GM20000 (cell line): ENCODE measurements around the gene ARRB1.

ENCODE experiments used
- DNase-seq: peaks from one replicate; pipeline ENCODE4 v3.0.0; 2012; ENCODE audit warnings: low spot score
- TF ChIP-seq, protein P1 (sequence below): IDR thresholded peaks from 2 replicates; pipeline ENCODE4 v1.5.1; 2012; ENCODE audit warnings: mild to moderate bottlenecking, control low read depth; ENCODE audit errors: extremely low read depth, missing control alignments

Gene ARRB1

DNA sequence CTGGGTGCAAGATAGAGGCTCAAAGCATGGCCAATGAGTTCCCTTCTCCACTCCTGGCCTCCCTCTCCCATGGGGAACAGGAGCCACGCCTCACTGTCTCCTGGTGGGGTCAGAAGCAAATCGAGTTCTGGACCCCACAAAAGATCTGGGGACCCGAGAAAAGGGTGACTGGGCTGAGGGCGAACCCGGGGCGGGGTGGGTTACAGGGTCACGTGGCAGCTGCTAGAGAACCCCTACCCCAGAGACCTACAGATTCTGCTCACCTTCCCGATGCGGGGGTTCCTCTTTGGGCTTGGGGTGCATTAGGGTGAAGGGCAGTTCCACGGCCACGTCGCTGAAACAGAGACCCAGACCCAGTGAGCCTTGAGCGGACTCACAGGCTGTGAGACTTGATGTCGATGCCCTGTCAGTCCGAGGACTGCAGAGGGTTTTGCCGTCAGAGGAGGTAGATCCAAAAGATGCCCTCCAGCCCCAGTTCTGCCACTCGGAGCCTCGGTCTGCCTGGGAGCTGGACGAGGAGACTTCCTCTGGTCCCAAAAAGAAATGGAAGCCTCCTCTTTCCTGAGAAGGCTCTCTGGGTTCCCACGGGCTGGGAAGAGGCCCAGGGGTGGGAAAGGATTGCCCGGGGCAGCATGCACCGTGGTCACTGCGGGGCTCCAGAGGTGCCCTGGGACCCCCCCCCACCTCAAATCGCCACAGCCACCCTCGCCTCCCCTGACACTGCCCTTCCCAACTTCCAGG is 82.7 kb downstream of the ARRB1 start:
- TF ChIP-seq, protein P1, sequence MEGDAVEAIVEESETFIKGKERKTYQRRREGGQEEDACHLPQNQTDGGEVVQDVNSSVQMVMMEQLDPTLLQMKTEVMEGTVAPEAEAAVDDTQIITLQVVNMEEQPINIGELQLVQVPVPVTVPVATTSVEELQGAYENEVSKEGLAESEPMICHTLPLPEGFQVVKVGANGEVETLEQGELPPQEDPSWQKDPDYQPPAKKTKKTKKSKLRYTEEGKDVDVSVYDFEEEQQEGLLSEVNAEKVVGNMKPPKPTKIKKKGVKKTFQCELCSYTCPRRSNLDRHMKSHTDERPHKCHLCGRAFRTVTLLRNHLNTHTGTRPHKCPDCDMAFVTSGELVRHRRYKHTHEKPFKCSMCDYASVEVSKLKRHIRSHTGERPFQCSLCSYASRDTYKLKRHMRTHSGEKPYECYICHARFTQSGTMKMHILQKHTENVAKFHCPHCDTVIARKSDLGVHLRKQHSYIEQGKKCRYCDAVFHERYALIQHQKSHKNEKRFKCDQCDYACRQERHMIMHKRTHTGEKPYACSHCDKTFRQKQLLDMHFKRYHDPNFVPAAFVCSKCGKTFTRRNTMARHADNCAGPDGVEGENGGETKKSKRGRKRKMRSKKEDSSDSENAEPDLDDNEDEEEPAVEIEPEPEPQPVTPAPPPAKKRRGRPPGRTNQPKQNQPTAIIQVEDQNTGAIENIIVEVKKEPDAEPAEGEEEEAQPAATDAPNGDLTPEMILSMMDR: no peak
- DNase-seq: no peak

DNA sequence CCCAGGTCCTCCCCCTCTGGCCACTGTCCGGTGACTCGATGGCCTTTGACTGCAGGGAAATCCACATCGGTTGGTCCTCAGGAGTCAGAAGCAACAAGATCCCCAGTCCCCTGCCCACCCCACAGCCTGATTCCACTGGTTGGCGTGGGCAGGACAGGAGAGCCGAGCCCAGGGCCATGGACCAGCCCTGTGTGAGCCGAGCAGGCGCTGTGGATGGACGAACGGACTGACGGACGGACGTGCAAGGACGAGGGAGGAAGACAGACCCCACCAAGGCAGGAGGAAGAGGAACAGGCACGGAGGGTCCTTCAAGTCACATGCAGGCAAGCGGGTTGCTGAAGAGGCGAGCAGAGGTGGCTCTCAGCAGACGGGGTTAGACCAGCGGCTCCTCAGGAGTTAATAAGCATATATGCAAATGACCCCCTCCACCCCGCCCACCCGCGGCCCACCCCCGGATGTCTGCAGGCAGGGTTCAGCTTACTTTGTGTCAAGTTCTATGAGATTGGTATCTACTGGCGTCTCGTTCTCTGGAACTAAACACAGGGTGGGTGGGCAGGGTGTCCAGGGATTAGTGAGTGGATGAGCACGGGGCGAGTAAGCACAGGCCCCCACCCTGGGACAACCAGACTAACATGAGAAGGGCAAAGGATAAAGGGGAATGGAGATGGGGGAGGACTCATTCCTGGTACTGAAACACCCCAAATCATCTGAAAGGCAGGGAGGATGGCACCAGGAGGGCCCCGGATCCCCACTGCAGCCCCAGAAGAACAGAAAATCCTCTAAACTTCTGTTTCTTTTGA is 84.1 kb downstream of the ARRB1 start:
- TF ChIP-seq, protein P1: no peak
- no peak for DNase-seq

DNA sequence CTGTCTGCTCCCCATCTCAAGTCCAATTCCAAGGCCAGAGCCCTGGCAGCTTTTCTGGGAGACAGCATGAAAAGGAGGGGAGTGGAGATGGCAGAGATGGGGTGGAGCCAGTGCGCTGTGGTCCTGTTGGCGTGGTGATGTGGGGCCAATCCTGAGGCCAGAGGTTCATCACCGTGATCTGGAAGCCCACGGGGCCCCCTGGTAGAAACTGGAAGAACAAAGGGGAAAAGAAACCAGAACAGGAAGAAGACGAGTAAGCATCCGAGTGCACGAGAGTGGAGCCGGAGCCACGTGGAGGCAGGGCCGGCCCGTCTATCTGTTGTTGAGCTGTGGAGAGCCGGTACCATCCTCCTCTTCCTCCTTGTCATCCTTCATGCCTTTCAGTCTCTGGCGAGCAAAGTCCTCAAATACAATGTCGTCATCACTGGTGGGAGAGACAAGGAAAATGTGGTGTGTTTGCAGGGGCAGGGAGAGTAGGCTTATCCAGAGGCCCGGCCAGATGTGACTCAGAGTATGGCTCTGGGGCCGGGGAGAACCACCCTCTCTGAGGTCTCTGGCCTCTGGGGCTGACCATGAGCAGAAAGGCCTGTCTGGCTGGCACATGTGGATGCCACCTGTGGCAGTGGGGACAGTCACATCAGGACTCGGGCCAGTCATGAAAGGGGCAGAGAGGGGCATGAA is 85.5 kb downstream of the ARRB1 start:
- DNase-seq: no peak
- TF ChIP-seq, protein P1: no peak

DNA sequence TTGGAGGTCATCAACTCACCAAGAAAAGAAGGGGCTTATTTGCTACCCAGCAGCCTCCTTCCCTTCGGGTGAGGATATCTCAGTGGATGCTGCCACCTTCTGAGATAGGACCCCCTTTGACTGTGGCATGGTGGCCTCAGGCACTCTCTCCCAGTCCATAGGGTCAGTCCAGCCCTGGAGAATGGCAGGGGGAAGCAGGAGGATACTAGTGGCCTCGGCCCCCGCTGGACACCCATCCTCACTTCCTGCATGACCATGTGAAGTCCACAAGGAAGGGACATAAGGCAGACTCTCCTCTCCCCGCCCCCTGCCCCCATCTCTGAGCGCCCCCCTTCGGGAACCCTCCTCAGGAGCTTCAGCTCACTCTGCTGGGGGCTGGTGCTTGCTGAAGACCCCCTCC is 86.5 kb downstream of the ARRB1 start:
- TF ChIP-seq, protein P1: no peak
- DNase-seq: no peak

DNA sequence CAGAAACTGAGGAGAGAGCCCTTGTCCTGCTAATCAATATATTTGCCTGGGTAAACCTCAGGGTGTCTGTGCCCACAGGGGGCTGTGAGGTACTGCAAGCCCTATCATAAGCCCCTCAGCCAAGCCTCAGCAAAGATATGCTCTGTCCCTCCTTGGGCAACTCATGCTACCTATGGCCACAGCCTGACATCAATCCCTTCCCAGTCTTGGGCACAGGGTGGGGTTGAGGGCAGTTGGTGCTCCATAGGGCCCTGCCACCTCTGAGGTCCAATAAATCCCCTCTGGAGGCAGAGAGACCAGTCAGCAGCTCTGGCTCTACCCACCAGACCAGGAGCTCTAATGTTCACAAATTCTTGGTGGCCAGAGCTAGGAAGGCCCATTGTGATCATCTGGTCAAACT is 87.1 kb downstream of the ARRB1 start:
- TF ChIP-seq, protein P1: no peak
- DNase-seq: no peak

DNA sequence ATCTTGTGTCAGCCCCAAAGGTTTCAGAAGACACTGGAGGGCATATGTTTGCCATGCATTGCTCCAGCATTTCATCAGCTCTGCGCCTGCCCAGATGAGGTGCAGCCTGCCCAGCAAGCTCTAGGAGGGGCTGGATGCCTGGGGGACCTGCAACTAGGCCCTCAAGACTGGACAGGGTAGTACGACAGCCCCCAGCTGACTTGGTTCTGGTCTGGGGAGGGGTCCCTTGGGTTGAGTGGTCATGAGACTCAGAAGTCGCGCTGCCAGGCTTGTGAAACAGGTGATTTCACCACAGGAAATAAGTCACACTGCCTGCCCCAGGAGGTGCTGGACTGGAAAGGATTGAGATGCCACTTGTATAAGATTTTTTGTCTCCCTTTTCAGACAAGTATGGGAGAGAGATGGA is 87.5 kb downstream of the ARRB1 start:
- TF ChIP-seq, protein P1: no peak

More for the DNA sequence above, 87.5 kb downstream of the ARRB1 start:
- DNase-seq: no peak
